CD14-positive monocyte (primary cell): Measurements from ENCODE around the gene LRRC75B. TPM values are rescaled to one million over a fixed set of nuclear protein-coding genes. Genes with fewer than 3 reads are reported as not detected.
A peak's percentile ranks its signal among the peaks of the same experiment; 100 is the strongest.

ENCODE experiments used
- DNase-seq, 3 donors: peaks; one replicate each; pipeline ENCODE4 v3.0.0-alpha.2; 2011 to 2022
- H2AFZ ChIP-seq: 2 replicates; pipeline ENCODE4 v1.6.0; 2012; ENCODE audit warnings: mild to moderate bottlenecking, low read depth, low read length, inconsistent platforms; ENCODE audit not compliant: insufficient read depth, poor library complexity, severe bottlenecking
- H3K27ac ChIP-seq, 2 donors: 1 replicate in 1 of 2; 2 replicates in 1 of 2; pipeline ENCODE4 v1.5.1; 2012 to 2013; ENCODE audit warnings: low read length in 2 of 2, control low read depth in 1 of 2, inconsistent platforms in 1 of 2, low read depth in 1 of 2, mild to moderate bottlenecking in 1 of 2
- H3K27me3 ChIP-seq, 2 donors: one replicate each; pipeline versions ENCODE4 v1.6.0 to v1.6.1; 2011 to 2013; ENCODE audit warnings: low read length in 2 of 2; ENCODE audit not compliant: control insufficient read depth in 2 of 2, insufficient read depth in 2 of 2
- H3K36me3 ChIP-seq, 2 donors: replicated peaks in 1 of 2; 1 replicate in 1 of 2; 2 replicates in 1 of 2; pipeline versions ENCODE4 v1.5.1 to v1.6.1; 2012 to 2013; ENCODE audit warnings: low read length in 2 of 2, control low read depth in 1 of 2, inconsistent platforms in 1 of 2, mild to moderate bottlenecking in 1 of 2; ENCODE audit not compliant: insufficient read depth in 2 of 2, control insufficient read depth in 1 of 2
- H3K4me1 ChIP-seq, 2 donors: 1 replicate in 1 of 2; 2 replicates in 1 of 2; pipeline versions ENCODE4 v1.5.1 to v1.6.1; 2012 to 2013; ENCODE audit warnings: low read length in 2 of 2, control low read depth in 1 of 2, inconsistent platforms in 1 of 2, mild to moderate bottlenecking in 1 of 2, moderate library complexity in 1 of 2; ENCODE audit not compliant: insufficient read depth in 2 of 2, control insufficient read depth in 1 of 2
- H3K4me2 ChIP-seq: replicated peaks from 2 replicates; pipeline ENCODE3; 2012; ENCODE audit warnings: low read length, moderate library complexity, mild to moderate bottlenecking; ENCODE audit not compliant: poor library complexity, severe bottlenecking; ENCODE audit errors: extremely low read depth
- H3K4me3 ChIP-seq, 3 experiments: fragments of 200-600 bp in 1 of 3; sonication (generic) in 1 of 3; replicated peaks in 1 of 3; 1 replicate in 2 of 3; 2 replicates in 1 of 3; pipeline ENCODE4 v1.5.1; 2011 to 2013; ENCODE audit warnings: low read length in 3 of 3, mild to moderate bottlenecking in 3 of 3, control low read depth in 2 of 3, low read depth in 2 of 3, inconsistent platforms in 1 of 3, moderate library complexity in 1 of 3
- H3K79me2 ChIP-seq: 2 replicates; pipeline ENCODE4 v1.6.0; 2012; ENCODE audit warnings: mild to moderate bottlenecking, control low read depth, inconsistent platforms, low read length, moderate library complexity; ENCODE audit not compliant: insufficient read depth
- H3K9ac ChIP-seq: 2 replicates; pipeline ENCODE4 v1.6.0; 2017; ENCODE audit warnings: low read length, mild to moderate bottlenecking; ENCODE audit not compliant: insufficient read depth, poor library complexity, severe bottlenecking
- H3K9me3 ChIP-seq, 2 donors: replicated peaks in 1 of 2; 1 replicate in 1 of 2; 2 replicates in 1 of 2; pipeline versions ENCODE4 v1.5.1 to v1.6.1; 2012 to 2013; ENCODE audit warnings: low read length in 2 of 2, control low read depth in 1 of 2; ENCODE audit not compliant: control insufficient read depth in 1 of 2, insufficient read depth in 1 of 2
- H4K20me1 ChIP-seq: 2 replicates; pipeline ENCODE4 v1.6.0; 2012; ENCODE audit warnings: mild to moderate bottlenecking, low read length, control low read depth, moderate library complexity; ENCODE audit not compliant: insufficient read depth
- H3K27ac Mint-ChIP-seq, 7 donors: one replicate each; pipeline ENCODE4 v1.8.0; 2020; ENCODE audit warnings: mild to moderate bottlenecking in 7 of 7, mixed read lengths in 7 of 7, moderate library complexity in 6 of 7, inconsistent platforms in 2 of 7
- H3K27me3 Mint-ChIP-seq, 3 donors: one replicate each; pipeline ENCODE4 v1.8.0; 2021 to 2022; ENCODE audit warnings: low read depth in 3 of 3, mild to moderate bottlenecking in 3 of 3, mixed read lengths in 3 of 3, moderate library complexity in 3 of 3, inconsistent platforms in 1 of 3
- H3K36me3 Mint-ChIP-seq, 2 donors: one replicate each; pipeline ENCODE4 v1.8.0; 2020; ENCODE audit warnings: mixed read lengths in 2 of 2, inconsistent platforms in 1 of 2, mild to moderate bottlenecking in 1 of 2
- H3K4me1 Mint-ChIP-seq: one replicate; pipeline ENCODE4 v1.8.0; 2020; ENCODE audit warnings: mild to moderate bottlenecking, mixed read lengths
- H3K4me3 Mint-ChIP-seq, 2 donors: one replicate each; pipeline ENCODE4 v1.8.0; 2020; ENCODE audit warnings: mild to moderate bottlenecking in 2 of 2, mixed read lengths in 2 of 2, moderate library complexity in 1 of 2
- H3K9me3 Mint-ChIP-seq, 7 donors: one replicate each; pipeline ENCODE4 v1.8.0; 2020 to 2022; ENCODE audit warnings: mixed read lengths in 7 of 7, mild to moderate bottlenecking in 6 of 7, moderate library complexity in 6 of 7, inconsistent platforms in 2 of 7
- CTCF ChIP-seq: fragments of 200-600 bp; IDR thresholded peaks from one replicate; pipeline ENCODE4 v1.8.0; 2022; ENCODE audit warnings: antibody characterized with exemption, mild to moderate bottlenecking
- WGBS: methylation state at CpG from one replicate; pipeline ENCODE4 v1.1.5; 2013; ENCODE audit warnings: missing lambda C conversion rate; ENCODE audit not compliant: insufficient coverage; 5-methylcytosine and 5-hydroxymethylcytosine counted together
- intact Hi-C, 2 donors: fragments of 100-400 bp; cut with micrococcal nuclease; formaldehyde crosslinking; loops; one replicate each; pipeline versions ENCODE4 v1.15.0 to v1.15.1; 2023
- polyA plus RNA-seq, 3 donors: library from polyadenylated mRNA; depleted of rRNA in 1 of 3; unstranded in 2 of 3; stranded (reverse) in 1 of 3; fragments of 300-500 nt in 2 of 3; fragments of >200 nt in 1 of 3; fragmentation: Illumina TruSeq in 2 of 3; gene quantifications; 1 replicate in 2 of 3; 2 replicates in 1 of 3; pipeline ENCODE4 v1.2.3, GENCODE V29; 2012 to 2021

Gene LRRC75B
- polyA plus RNA-seq, 3 donors: 0.20 to 5.2 (median 0.53) TPM

GRCh38 chr22:24548812-24549211, 44.1 kb downstream of the LRRC75B start:
- peaks cover 66% of the 10 kb centered on the region for H3K79me2 ChIP-seq
- no peak overlapping the region for H3K4me3 ChIP-seq
- H3K4me3 Mint-ChIP-seq: no peak overlapping the region
- H3K4me2 ChIP-seq: no peak overlapping the region
- peak overlapping the region in 4 of 7 donors; percentile 64 to 99 (median 83) for H3K27ac Mint-ChIP-seq
- 100% methylated on average over 4 of the region's 4 CpGs for WGBS
- DNase-seq: no peak
- H3K27me3 ChIP-seq: no peaks in the 10 kb centered on the region
- H2AFZ ChIP-seq: no peak overlapping the region
- no peak for TF ChIP-seq CTCF
- peaks cover 48 to 71% of the 10 kb centered on the region in 2 donors for H3K36me3 ChIP-seq
- H3K36me3 Mint-ChIP-seq: peaks cover 61 to 81% of the 10 kb centered on the region in 2 donors
- H3K27ac ChIP-seq: peak overlapping the region in 1 of 2 donors; percentile 73
- H3K9me3 ChIP-seq: no peaks in the 10 kb centered on the region
- H3K9ac ChIP-seq: no peak overlapping the region
- H3K9me3 Mint-ChIP-seq: no peaks in the 10 kb centered on the region
- intact Hi-C loops: no loop called here
- H3K4me1 ChIP-seq: peaks cover 27 to 29% of the 10 kb centered on the region in 2 donors
- H3K4me1 Mint-ChIP-seq: peaks cover 38% of the 10 kb centered on the region
- peaks cover 0 to 3% (median 2%) of the 10 kb centered on the region in 3 donors for H3K27me3 Mint-ChIP-seq
- peaks cover 72% of the 10 kb centered on the region for H4K20me1 ChIP-seq

GRCh38 chr22:24543679-24544243, 49.1 kb downstream of the LRRC75B start:
- no peak overlapping the region for H3K4me3 ChIP-seq
- H2AFZ ChIP-seq: no peak overlapping the region
- no peaks in the 10 kb centered on the region for H3K9me3 ChIP-seq
- H3K4me3 Mint-ChIP-seq: no peak overlapping the region
- H3K9ac ChIP-seq: no peak overlapping the region
- peaks cover 28% of the 10 kb centered on the region for H3K79me2 ChIP-seq
- DNase-seq: no peak
- no peaks in the 10 kb centered on the region for H3K27me3 ChIP-seq
- peaks cover 65% of the 10 kb centered on the region for H4K20me1 ChIP-seq
- H3K36me3 Mint-ChIP-seq: peaks cover 79 to 96% of the 10 kb centered on the region in 2 donors
- 97% methylated on average over 8 of the region's 11 CpGs for WGBS
- intact Hi-C loops: no loop called here
- peaks cover 27 to 28% of the 10 kb centered on the region in 2 donors for H3K4me1 ChIP-seq
- peaks cover 33% of the 10 kb centered on the region for H3K4me1 Mint-ChIP-seq
- TF ChIP-seq CTCF: no peak
- H3K9me3 Mint-ChIP-seq: no peaks in the 10 kb centered on the region
- peak overlapping the region in 2 of 7 donors; percentile 73 to 75 for H3K27ac Mint-ChIP-seq
- peak overlapping the region in 1 of 2 donors; percentile 14 for H3K27ac ChIP-seq
- H3K27me3 Mint-ChIP-seq: peaks cover 0 to 2% (median 1%) of the 10 kb centered on the region in 3 donors
- H3K4me2 ChIP-seq: no peak overlapping the region
- H3K36me3 ChIP-seq: peaks cover 71 to 92% of the 10 kb centered on the region in 2 donors
